Measurements from ENCODE around the gene MOGAT1.
"Not testable (repeated sequence)": the region's sequence is repeated elsewhere in the genome, so short reads cannot be mapped to it uniquely, and the experiment has no call there.

The MOGAT1 gene

GRCh38 chr2:222711315-222711940, 40.0 kb downstream of the MOGAT1 start:
- DNase-seq = no peak

GRCh38 chr2:222713002-222713401, 41.5 kb downstream of the MOGAT1 start:
- DNase-seq = no peak

- DNase-seq = no peak
Measured at GRCh38 chr2:222714361-222715241, 43.1 kb downstream of the MOGAT1 start.

- DNase-seq = no peak
Measured at GRCh38 chr2:222715742-222716141, 44.3 kb downstream of the MOGAT1 start.

GRCh38 chr2:222719787-222720186, 48.3 kb downstream of the MOGAT1 start:
- DNase-seq = not testable (repeated sequence)

- not testable (repeated sequence) for DNase-seq
Measured at GRCh38 chr2:222721597-222721996, 50.1 kb downstream of the MOGAT1 start.

- no peak for DNase-seq
Measured at GRCh38 chr2:222722327-222722946, 51.0 kb downstream of the MOGAT1 start.

- DNase-seq = no peak
Measured at GRCh38 chr2:222724208-222724607, 52.8 kb downstream of the MOGAT1 start.

- DNase-seq = no peak
Measured at GRCh38 chr2:222728621-222729020, 57.2 kb downstream of the MOGAT1 start.

GRCh38 chr2:222730366-222730999, 59.0 kb downstream of the MOGAT1 start:
- DNase-seq = no peak

GRCh38 chr2:222731201-222731621, 59.8 kb downstream of the MOGAT1 start:
- DNase-seq = no peak

- no peak for DNase-seq
Measured at GRCh38 chr2:222732489-222733178, 61.2 kb downstream of the MOGAT1 start.

GRCh38 chr2:222733470-222733845, 62.0 kb downstream of the MOGAT1 start:
- DNase-seq = no peak

- DNase-seq = no peak
Measured at GRCh38 chr2:222733846-222734702, 62.6 kb downstream of the MOGAT1 start.

- DNase-seq = no peak
Measured at GRCh38 chr2:222734703-222735014, 63.2 kb downstream of the MOGAT1 start.

- no peak for DNase-seq
Measured at GRCh38 chr2:222736301-222736700, 64.8 kb downstream of the MOGAT1 start.

- no peak for DNase-seq
Measured at GRCh38 chr2:222736924-222737323, 65.5 kb downstream of the MOGAT1 start.

- no peak for DNase-seq
Measured at GRCh38 chr2:222738312-222738711, 66.9 kb downstream of the MOGAT1 start.

GRCh38 chr2:222738809-222739208, 67.4 kb downstream of the MOGAT1 start:
- no peak for DNase-seq

- no peak for DNase-seq
Measured at GRCh38 chr2:222739939-222740338, 68.5 kb downstream of the MOGAT1 start.

- DNase-seq = no peak
Measured at GRCh38 chr2:222743251-222743812, 71.9 kb downstream of the MOGAT1 start.

All from activated CD4-positive, alpha-beta T cell treated with anti-CD3 and anti-CD28 coated beads, Interleukin-2, amount 50 U/mL, for 48 hours (primary cell).